Measurements from ENCODE around the gene ORAI1. TPM values are rescaled to one million over a fixed set of nuclear protein-coding genes. Genes with fewer than 3 reads are reported as not detected.
A peak's percentile ranks its signal among the peaks of the same experiment; 100 is the strongest.

Gene ORAI1
- total and polyA plus RNA-seq, 9 donors, result 12.2 to 46.8 (median 40.7) TPM

GRCh38 chr12:121600702-121601336 is 25.5 kb upstream of the ORAI1 start:
- Histone ChIP-seq H3K36me3 (ENCODE audit: control insufficient read depth, insufficient read depth, low read length) (no peaks in the 10 kb centered on the region), H3K27ac (ENCODE audit: low read length) (peak overlapping the region; percentile 55), H3K4me1 (ENCODE audit: control insufficient read depth, insufficient read depth, low read length) (peaks cover 8% of the 10 kb centered on the region), H3K9me3 (replicated peaks; ENCODE audit: control insufficient read depth, low read depth, low read length) (no peaks in the 10 kb centered on the region), H3K4me3 (ENCODE audit: low read length) (no peak overlapping the region), H3K27me3 (ENCODE audit: control insufficient read depth, insufficient read depth, low read length) (no peaks in the 10 kb centered on the region)
- DNase-seq, result peak; percentile 68
- WGBS (ENCODE audit: insufficient coverage), result 74% methylated on average over 5 of the region's 6 CpGs

GRCh38 chr12:121602766-121603165 is 23.6 kb upstream of the ORAI1 start:
- Histone ChIP-seq H3K4me3 (ENCODE audit: low read length) (no peak overlapping the region), H3K4me1 (ENCODE audit: control insufficient read depth, insufficient read depth, low read length) (peaks cover 8% of the 10 kb centered on the region)
- WGBS (ENCODE audit: insufficient coverage), result no CpG with 5 or more reads among the region's 6 CpGs

GRCh38 chr12:121603581-121603980 is 22.7 kb upstream of the ORAI1 start:
- Histone ChIP-seq H3K36me3 (ENCODE audit: control insufficient read depth, insufficient read depth, low read length) (no peaks in the 10 kb centered on the region), H3K27ac (ENCODE audit: low read length) (no peak overlapping the region), H3K27me3 (ENCODE audit: control insufficient read depth, insufficient read depth, low read length) (no peaks in the 10 kb centered on the region), H3K4me3 (ENCODE audit: low read length) (no peak overlapping the region), H3K4me1 (ENCODE audit: control insufficient read depth, insufficient read depth, low read length) (peaks cover 8% of the 10 kb centered on the region), H3K9me3 (replicated peaks; ENCODE audit: control insufficient read depth, low read depth, low read length) (no peaks in the 10 kb centered on the region)
- 92% methylated on average over 6 of the region's 6 CpGs for WGBS (ENCODE audit: insufficient coverage)
- DNase-seq, result no peak

More at GRCh38 chr12:121602766-121603165, 23.6 kb upstream of the ORAI1 start:
- Histone ChIP-seq H3K27me3 (ENCODE audit: control insufficient read depth, insufficient read depth, low read length) (no peaks in the 10 kb centered on the region), H3K9me3 (replicated peaks; ENCODE audit: control insufficient read depth, low read depth, low read length) (no peaks in the 10 kb centered on the region), H3K27ac (ENCODE audit: low read length) (no peak overlapping the region), H3K36me3 (ENCODE audit: control insufficient read depth, insufficient read depth, low read length) (no peaks in the 10 kb centered on the region)
- no peak for DNase-seq

GRCh38 chr12:121608301-121608700 is 18.0 kb upstream of the ORAI1 start:
- WGBS (ENCODE audit: insufficient coverage), result 83% methylated on average over 3 of the region's 6 CpGs
- Histone ChIP-seq H3K27ac (ENCODE audit: low read length) (no peak overlapping the region), H3K4me3 (ENCODE audit: low read length) (no peak overlapping the region), H3K4me1 (ENCODE audit: control insufficient read depth, insufficient read depth, low read length) (peaks cover 13% of the 10 kb centered on the region), H3K27me3 (ENCODE audit: control insufficient read depth, insufficient read depth, low read length) (no peaks in the 10 kb centered on the region), H3K36me3 (ENCODE audit: control insufficient read depth, insufficient read depth, low read length) (no peaks in the 10 kb centered on the region), H3K9me3 (replicated peaks; ENCODE audit: control insufficient read depth, low read depth, low read length) (no peaks in the 10 kb centered on the region)
- DNase-seq, result no peak

- H3K36me3 ChIP-seq (ENCODE audit: control insufficient read depth, insufficient read depth, low read length), result no peaks in the 10 kb centered on the region
- H3K27ac ChIP-seq (ENCODE audit: low read length), result peak overlapping the region; percentile 89
- no peak overlapping the region for H3K4me3 ChIP-seq (ENCODE audit: low read length)
- no peaks in the 10 kb centered on the region for H3K27me3 ChIP-seq (ENCODE audit: control insufficient read depth, insufficient read depth, low read length)
- WGBS (ENCODE audit: insufficient coverage), result 17% methylated on average over 7 of the region's 11 CpGs
- H3K9me3 ChIP-seq (replicated peaks; ENCODE audit: control insufficient read depth, low read depth, low read length), result no peaks in the 10 kb centered on the region
- peak; percentile 58 for DNase-seq
- H3K4me1 ChIP-seq (ENCODE audit: control insufficient read depth, insufficient read depth, low read length), result peaks cover 13% of the 10 kb centered on the region
Observed at GRCh38 chr12:121610239-121611149, 15.8 kb upstream of the ORAI1 start.

- no peak for DNase-seq
- Histone ChIP-seq H3K9me3 (replicated peaks; ENCODE audit: control insufficient read depth, low read depth, low read length) (no peaks in the 10 kb centered on the region), H3K36me3 (ENCODE audit: control insufficient read depth, insufficient read depth, low read length) (no peaks in the 10 kb centered on the region), H3K27me3 (ENCODE audit: control insufficient read depth, insufficient read depth, low read length) (no peaks in the 10 kb centered on the region), H3K4me3 (ENCODE audit: low read length) (no peak overlapping the region), H3K4me1 (ENCODE audit: control insufficient read depth, insufficient read depth, low read length) (peaks cover 13% of the 10 kb centered on the region), H3K27ac (ENCODE audit: low read length) (peak overlapping the region; percentile 89)
- 71% methylated on average over 1 of the region's 2 CpGs for WGBS (ENCODE audit: insufficient coverage)
Observed at GRCh38 chr12:121611306-121611705, 15.0 kb upstream of the ORAI1 start.

GRCh38 chr12:121613462-121613861 is 12.9 kb upstream of the ORAI1 start:
- 75% methylated on average over 1 of the region's 7 CpGs for WGBS (ENCODE audit: insufficient coverage)
- Histone ChIP-seq H3K27me3 (ENCODE audit: control insufficient read depth, insufficient read depth, low read length) (no peaks in the 10 kb centered on the region), H3K36me3 (ENCODE audit: control insufficient read depth, insufficient read depth, low read length) (no peaks in the 10 kb centered on the region), H3K4me3 (ENCODE audit: low read length) (no peak overlapping the region), H3K27ac (ENCODE audit: low read length) (no peak overlapping the region), H3K9me3 (replicated peaks; ENCODE audit: control insufficient read depth, low read depth, low read length) (no peaks in the 10 kb centered on the region), H3K4me1 (ENCODE audit: control insufficient read depth, insufficient read depth, low read length) (peaks cover 13% of the 10 kb centered on the region)
- no peak for DNase-seq

GRCh38 chr12:121614872-121615467 is 11.4 kb upstream of the ORAI1 start:
- WGBS (ENCODE audit: insufficient coverage), result 88% methylated on average over 1 of the region's 9 CpGs
- no peaks in the 10 kb centered on the region for H3K36me3 ChIP-seq (ENCODE audit: control insufficient read depth, insufficient read depth, low read length)
- H3K4me1 ChIP-seq (ENCODE audit: control insufficient read depth, insufficient read depth, low read length), result peaks cover 12% of the 10 kb centered on the region
- H3K27ac ChIP-seq (ENCODE audit: low read length), result no peak overlapping the region
- H3K27me3 ChIP-seq (ENCODE audit: control insufficient read depth, insufficient read depth, low read length), result no peaks in the 10 kb centered on the region
- no peaks in the 10 kb centered on the region for H3K9me3 ChIP-seq (replicated peaks; ENCODE audit: control insufficient read depth, low read depth, low read length)
- no peak for DNase-seq
- no peak overlapping the region for H3K4me3 ChIP-seq (ENCODE audit: low read length)

GRCh38 chr12:121618659-121619233 is 7.6 kb upstream of the ORAI1 start:
- 91% methylated on average over 2 of the region's 5 CpGs for WGBS (ENCODE audit: insufficient coverage)
- no peak overlapping the region for H3K4me3 ChIP-seq (ENCODE audit: low read length)
- no peaks in the 10 kb centered on the region for H3K36me3 ChIP-seq (ENCODE audit: control insufficient read depth, insufficient read depth, low read length)
- H3K27me3 ChIP-seq (ENCODE audit: control insufficient read depth, insufficient read depth, low read length), result no peaks in the 10 kb centered on the region
- no peak overlapping the region for H3K27ac ChIP-seq (ENCODE audit: low read length)
- no peaks in the 10 kb centered on the region for H3K9me3 ChIP-seq (replicated peaks; ENCODE audit: control insufficient read depth, low read depth, low read length)
- H3K4me1 ChIP-seq (ENCODE audit: control insufficient read depth, insufficient read depth, low read length), result no peaks in the 10 kb centered on the region
- DNase-seq, result no peak
